GM12801 (cell line): ENCODE measurements around the gene RBM10.

Experiments
- CTCF ChIP-seq: IDR thresholded peaks from one replicate; pipeline ENCODE4 v1.5.1; 2011; ENCODE audit warnings: control low read depth; ENCODE audit not compliant: insufficient read length; ENCODE audit errors: extremely low read depth

RBM10 gene

GRCh38 chrX:47193475-47194193, 48.6 kb downstream of the RBM10 start, which contains the start of gene UBA1:
Gene UBA1 (plus strand): TSS chrX:47193829. CDS start chrX:47198803, 4,974 bp downstream.
- TF ChIP-seq CTCF = no peak

GRCh38 chrX:47194194-47194787, 49.3 kb downstream of the RBM10 start:
- no peak for TF ChIP-seq CTCF

- TF ChIP-seq CTCF = no peak
Measured at GRCh38 chrX:47196098-47196497, 51.1 kb downstream of the RBM10 start.

GRCh38 chrX:47197526-47197925, 52.5 kb downstream of the RBM10 start:
- TF ChIP-seq CTCF = no peak

- no peak for TF ChIP-seq CTCF
Measured at GRCh38 chrX:47198026-47198686, 53.1 kb downstream of the RBM10 start.

GRCh38 chrX:47198687-47199080, 53.7 kb downstream of the RBM10 start:
- no peak for TF ChIP-seq CTCF

- TF ChIP-seq CTCF = no peak
Measured at GRCh38 chrX:47199286-47199685, 54.3 kb downstream of the RBM10 start.
